NCI-H446 (cell line): Measurements from ENCODE around the gene RNF114.
A peak's percentile ranks its signal among the peaks of the same experiment; 100 is the strongest.
"Not testable (repeated sequence)": the region's sequence is repeated elsewhere in the genome, so short reads cannot be mapped to it uniquely, and the experiment has no call there.

Source experiments
- DNase-seq, 2 experiments: peaks; one replicate each; lab custom pipeline; 2025; lab: John Stamatoyannopoulos, UW

The RNF114 gene, protein sequence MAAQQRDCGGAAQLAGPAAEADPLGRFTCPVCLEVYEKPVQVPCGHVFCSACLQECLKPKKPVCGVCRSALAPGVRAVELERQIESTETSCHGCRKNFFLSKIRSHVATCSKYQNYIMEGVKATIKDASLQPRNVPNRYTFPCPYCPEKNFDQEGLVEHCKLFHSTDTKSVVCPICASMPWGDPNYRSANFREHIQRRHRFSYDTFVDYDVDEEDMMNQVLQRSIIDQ

DNA sequence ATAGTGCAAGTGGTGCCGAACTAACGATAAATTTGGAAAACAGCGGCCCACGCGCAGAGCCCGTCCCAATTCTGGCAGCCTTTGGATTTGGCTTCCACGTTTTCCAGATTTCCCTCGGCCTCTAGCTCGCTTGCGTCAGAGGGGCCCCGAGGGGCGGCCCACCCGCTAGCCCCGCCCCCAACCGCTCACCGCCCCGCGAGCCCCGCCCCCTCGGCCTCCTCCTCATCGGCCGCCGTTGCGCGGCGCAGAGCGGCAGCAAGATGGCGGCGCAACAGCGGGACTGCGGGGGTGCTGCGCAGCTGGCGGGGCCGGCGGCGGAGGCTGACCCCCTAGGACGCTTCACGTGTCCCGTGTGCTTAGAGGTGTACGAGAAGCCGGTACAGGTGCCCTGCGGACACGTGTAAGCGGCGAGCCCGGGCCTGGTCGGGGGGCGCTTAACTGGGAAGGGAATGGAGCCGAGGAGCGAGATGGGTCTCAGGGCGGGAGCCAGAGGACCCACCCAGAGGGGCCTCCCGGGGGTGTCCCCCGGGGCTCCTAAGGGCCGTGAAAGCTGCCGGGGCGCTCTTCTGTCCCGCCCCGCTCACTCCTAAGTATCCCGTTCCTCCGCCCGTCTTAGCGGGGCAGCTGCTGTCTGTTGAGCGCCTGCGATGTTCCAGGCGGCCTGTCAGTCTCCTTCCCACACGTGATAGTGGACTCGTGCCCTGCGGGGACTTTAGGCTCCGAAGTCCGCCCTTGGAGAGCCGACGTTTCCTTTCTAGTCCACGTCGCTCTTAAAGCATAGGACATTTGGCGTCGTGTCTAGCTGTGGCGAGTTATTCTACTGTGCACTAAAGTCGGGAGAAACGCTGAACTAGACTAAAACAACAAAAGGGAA lies at the start of gene RNF114:
RNF114 (plus strand) TSS at position 245 of the 874 bp plus-strand sequence; CDS start at position 261, 16 bp downstream.
- peak; percentile 83 to 96 for DNase-seq

DNA sequence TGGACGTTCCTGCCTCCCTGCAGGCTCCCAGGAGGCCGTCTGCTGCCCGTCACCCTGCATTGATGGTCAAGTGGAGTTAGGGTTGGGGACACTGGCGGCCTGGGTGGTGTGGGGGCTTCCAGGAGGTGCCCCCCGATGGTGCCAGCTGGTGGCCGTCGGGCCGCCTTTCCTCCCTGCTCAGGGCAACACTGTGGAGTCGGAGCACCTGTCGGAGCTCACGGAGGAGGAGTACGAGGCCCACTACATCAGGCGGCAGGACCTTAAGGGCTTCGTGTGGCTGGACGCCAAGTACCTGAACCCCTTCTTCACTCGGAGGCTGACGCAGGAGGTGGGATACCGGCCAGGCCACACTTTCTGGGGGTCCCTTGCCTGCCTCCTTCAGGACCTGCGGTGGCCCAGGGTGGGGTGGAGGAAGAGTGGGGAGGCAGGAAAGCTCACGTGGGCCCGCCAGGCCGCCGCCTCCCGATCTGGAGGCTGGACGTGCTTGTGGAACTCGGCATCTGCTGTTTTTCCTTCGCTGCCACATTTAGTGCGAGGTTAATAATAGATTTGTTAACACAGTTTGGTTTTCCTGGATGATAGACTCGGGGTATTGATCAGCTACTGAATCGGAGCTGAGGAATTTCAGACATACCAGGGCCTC lies 49.5 kb upstream of the RNF114 start:
- DNase-seq, result no peak

GRCh38 chr20:49887251-49888211 lies 48.7 kb upstream of the RNF114 start:
- no peak for DNase-seq

DNA sequence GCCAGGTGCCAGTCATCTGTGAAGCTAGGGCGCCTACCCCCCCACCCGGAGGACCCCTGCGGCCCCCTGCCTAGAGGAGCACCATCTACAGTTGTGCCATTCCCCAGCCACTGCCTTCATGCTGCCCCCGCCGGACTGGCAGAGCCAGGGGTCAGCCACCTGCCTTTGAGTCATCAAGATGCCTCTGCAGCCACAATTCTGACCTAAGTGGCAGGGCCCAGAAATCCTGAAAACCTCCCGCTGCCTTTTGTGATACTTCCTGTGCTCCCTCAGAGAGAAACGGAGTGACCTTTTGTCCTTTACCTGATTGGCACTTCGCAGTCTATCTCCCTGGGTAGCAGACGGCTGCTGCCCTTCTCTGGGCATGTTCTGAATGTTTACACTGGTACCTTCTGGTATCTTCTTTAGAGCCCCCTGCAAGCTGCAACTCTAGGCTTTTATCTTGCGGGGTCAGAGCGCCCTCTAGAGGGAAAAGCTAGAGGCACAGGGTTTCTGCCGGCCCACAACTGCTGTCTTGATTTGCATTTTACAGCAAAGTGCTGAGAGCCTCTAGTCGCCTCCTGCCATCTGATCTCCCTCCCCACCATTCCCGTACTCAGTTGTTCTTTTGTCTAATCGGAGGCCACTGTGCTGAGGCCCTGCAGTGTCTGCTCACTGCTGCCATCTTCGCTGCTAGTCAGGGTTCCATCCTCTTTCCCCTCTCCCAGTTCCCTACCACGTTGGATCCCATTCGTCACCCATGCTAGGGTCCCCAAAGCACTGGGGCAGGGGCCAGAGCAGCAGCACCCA lies 47.8 kb upstream of the RNF114 start:
- DNase-seq, result peak; percentile 29 to 58

DNA sequence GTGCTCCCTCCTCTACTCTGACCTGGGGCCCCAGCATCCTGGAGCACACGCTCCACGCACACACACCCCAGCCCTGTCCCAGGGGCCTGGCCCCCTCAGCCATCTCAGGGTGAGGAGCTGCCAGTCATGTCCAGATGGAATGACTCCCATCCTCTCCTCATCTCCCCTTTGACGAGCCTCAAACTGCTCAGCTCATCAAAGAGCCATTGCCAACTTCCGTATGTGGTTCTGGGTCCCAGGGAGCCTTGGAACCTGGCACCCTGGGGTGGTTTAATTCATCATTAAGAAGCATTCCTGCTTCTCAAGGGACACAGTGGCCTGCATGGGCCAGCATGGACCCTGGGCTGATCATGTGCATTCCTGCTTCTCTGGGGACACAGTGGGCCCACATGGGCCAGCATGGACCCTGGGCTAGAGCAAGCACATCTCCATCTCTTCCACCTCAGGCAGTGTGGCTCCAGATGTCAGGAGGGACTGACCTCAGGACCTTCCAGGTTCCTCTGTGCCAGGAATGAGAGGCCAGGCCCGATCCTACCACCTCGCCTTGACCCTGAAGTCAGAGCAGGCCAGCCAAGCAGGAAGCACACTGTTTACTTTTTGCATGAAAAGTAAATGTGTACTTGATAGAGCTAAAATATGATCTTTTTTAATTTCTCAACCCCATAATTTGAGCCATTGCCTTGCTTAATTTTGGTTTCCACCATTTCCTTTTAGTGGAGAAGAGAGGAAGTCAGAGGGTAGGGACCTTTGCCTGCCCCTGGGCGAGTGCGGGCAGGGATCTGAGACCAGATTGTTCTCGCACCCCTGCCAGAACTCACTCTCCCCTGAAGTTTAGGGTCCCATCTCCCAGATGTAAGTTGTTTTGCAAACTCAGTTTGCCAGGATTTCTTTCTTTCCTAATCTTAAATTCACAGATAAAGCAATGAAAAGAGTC lies 46.9 kb upstream of the RNF114 start:
- DNase-seq, result no peak

- DNase-seq, result no peak
Measured at GRCh38 chr20:49889935-49890333, 46.3 kb upstream of the RNF114 start.

- no peak for DNase-seq
Measured at GRCh38 chr20:49890471-49891361, 45.5 kb upstream of the RNF114 start.

DNA sequence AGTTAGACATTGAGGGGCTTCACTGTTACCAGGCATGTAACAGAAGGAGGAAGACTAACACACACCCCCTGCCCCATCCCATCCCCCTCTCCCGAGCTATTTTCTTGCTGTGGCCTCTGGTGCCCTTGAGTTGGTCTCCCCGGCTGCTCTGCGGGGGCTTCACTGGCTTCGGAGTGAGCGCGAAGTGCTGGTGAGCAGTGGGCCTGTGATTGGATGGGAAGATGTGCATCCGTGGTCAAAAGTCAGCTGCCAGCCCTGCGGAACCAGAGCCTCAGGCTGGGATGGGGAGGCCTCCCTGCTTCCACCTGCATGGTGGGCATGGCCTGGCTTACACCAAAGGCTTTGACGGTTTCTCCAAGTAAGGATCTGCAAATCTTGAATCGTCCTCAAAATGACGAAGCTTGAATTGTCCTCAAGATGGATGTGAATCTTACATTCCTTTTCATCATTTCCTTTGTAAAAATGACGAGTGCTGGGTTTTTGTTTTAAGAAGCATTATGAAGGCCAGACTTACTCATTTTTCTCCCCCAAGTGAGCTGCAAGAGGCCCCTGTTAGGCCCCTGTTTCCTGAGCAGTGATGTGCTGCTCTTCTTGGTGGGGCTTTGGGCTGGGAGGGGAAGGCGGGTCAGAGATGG lies 44.6 kb upstream of the RNF114 start:
- no peak for DNase-seq

GRCh38 chr20:49892260-49892659 lies 43.9 kb upstream of the RNF114 start:
- DNase-seq, result no peak

DNA sequence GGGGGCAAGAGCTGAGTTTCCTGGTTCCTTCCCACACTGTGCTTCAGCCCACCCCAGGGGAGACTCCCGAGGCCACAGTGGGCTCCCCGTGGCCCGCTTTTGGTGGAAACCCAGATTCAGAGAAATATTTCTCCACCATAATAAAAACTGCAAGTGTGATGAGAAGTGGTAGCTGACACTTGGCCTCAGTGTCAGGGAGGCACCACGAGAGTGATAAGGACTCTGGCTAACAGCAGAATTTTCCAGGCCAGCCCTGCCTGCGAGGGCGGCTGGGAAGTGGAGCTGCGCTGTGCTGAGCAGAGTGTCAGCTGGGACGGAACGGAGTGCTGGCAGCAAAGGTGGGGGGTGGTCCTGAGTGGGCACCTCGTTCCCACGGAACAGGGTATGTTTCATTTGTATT lies 43.4 kb upstream of the RNF114 start:
- DNase-seq, result no peak

- no peak for DNase-seq
Measured at GRCh38 chr20:49893242-49894072, 42.7 kb upstream of the RNF114 start.

DNA sequence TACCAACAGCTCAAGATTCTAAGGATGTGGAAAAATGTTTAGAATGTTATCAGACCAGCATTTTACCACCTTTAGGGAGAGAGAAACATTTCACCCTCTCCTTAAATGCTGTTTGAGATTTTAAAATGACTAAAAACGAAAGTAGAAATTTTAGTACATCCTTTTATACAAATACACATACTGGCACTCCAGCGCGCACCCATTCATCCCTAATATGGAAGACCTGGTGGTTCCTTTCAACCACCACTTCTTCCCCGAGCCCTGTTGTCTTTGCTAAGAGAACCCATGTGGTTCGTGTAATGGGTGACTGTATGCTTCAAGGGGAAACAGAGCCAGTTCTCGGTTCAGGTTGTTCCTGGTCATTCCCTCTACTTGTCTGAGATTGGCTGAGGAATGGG lies 42.1 kb upstream of the RNF114 start:
- no peak for DNase-seq

DNA sequence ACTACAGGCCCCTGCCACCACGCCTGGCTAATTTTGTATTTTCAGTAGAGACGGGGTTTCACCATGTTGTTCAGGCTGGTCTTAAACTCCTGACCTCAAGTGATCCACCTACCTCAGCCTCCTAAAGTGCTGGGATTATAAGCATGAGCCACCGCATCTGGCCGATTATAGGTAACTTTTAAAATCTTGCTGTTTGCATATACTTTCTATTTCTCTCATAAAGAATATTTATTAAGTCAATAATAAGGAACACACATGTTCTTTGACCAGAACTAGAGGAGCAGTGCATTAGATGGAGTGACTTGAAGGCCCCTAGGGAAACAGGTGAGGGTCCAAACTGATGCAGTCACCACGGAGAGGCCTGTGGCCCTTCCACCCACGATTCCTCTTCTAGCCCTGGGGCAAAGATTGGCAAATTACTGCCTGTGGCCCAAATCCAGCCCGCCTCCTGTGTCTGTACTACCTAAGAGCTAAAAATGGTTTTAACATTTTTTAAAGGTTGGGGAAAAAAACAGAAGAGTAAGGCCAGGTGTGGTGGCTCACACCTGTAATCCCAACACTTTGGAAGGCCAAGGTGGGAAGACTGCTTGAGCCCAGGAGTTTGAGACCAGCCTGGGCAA lies 40.6 kb upstream of the RNF114 start:
- DNase-seq, result not testable (repeated sequence)

DNA sequence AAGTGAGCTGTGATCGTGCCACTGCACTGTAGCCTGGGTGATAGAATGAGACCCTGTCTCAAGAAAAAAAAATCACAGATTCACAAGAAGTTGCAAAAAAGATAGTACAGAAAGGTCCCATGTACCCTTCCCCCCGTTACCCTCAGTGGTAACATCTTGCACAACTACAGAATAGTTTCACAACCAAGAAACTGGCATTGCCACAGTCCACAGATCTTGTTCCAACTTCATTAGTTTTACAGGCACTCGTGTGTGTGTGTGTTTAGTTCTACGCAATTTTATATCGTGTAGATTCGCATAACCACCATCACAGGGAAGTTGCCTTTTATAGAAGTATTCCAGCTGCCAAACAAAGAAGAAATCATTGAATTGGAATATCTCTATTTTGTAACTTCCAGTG lies 40.0 kb upstream of the RNF114 start:
- DNase-seq, result no peak

GRCh38 chr20:49899541-49900383 lies 36.4 kb upstream of the RNF114 start:
- DNase-seq, result no peak

DNA sequence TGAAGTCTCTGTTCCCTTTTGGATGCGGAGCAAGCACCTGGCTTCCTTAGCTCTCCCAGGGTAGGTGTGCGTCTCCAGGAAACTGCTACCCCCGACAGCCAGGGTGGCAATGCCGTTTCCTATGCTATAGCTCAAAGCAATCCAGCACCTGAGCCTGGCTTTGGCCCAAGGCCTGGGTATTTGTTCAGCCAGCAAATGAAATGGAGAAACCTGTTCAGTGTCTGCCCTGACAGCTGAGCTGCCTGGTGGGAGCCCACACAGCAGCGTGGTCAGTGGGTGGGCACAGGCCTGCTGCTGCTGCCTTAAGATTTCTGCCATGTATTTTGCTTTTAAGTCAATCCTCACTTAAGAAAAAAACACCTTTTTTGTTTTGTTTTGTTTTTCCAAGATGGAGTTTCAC lies 34.6 kb upstream of the RNF114 start:
- no peak for DNase-seq
